Measurements from ENCODE around the gene HMCN2.

Gene HMCN2

GRCh38 chr9:130311408-130312140 lies 46.0 kb downstream of the HMCN2 start:
- DNase-seq: no peak

- no peak for DNase-seq
Measured at GRCh38 chr9:130313103-130313858, 47.7 kb downstream of the HMCN2 start.

GRCh38 chr9:130315446-130316226 lies 50.1 kb downstream of the HMCN2 start:
- no peak for DNase-seq

- no peak for DNase-seq
Measured at GRCh38 chr9:130316430-130316829, 50.9 kb downstream of the HMCN2 start.

GRCh38 chr9:130319300-130319699 lies 53.7 kb downstream of the HMCN2 start:
- DNase-seq: no peak

GRCh38 chr9:130319944-130320712 lies 54.6 kb downstream of the HMCN2 start:
- DNase-seq: no peak

GRCh38 chr9:130320723-130321481 lies 55.3 kb downstream of the HMCN2 start:
- DNase-seq: no peak

- no peak for DNase-seq
Measured at GRCh38 chr9:130321539-130321938, 56.0 kb downstream of the HMCN2 start.

GRCh38 chr9:130323051-130323745 lies 57.6 kb downstream of the HMCN2 start:
- DNase-seq: no peak

- no peak for DNase-seq
Measured at GRCh38 chr9:130325921-130326320, 60.4 kb downstream of the HMCN2 start.

GRCh38 chr9:130327070-130327780 lies 61.7 kb downstream of the HMCN2 start:
- no peak for DNase-seq

GRCh38 chr9:130327781-130328348 lies 62.3 kb downstream of the HMCN2 start:
- DNase-seq: no peak

- no peak for DNase-seq
Measured at GRCh38 chr9:130328349-130328801, 62.8 kb downstream of the HMCN2 start.

- DNase-seq: no peak
Measured at GRCh38 chr9:130329061-130329460, 63.5 kb downstream of the HMCN2 start.

GRCh38 chr9:130330202-130330862 lies 64.8 kb downstream of the HMCN2 start:
- DNase-seq: no peak

- DNase-seq: no peak
Measured at GRCh38 chr9:130331061-130331460, 65.5 kb downstream of the HMCN2 start.

GRCh38 chr9:130331573-130331972 lies 66.0 kb downstream of the HMCN2 start:
- DNase-seq: no peak

- no peak for DNase-seq
Measured at GRCh38 chr9:130332384-130332926, 66.9 kb downstream of the HMCN2 start.

- DNase-seq: no peak
Measured at GRCh38 chr9:130333041-130333711, 67.6 kb downstream of the HMCN2 start.

Data from activated CD4-positive, alpha-beta T cell treated with anti-CD3 and anti-CD28 coated beads, Interleukin-2, amount 50 U/mL, for 1 hour (primary cell).